Transverse colon (tissue), 4 donors: ENCODE data around the gene USP2. TPM values are rescaled to one million over a fixed set of nuclear protein-coding genes. Genes with fewer than 3 reads are reported as not detected.

Experiments used
- DNase-seq: peaks from one replicate; pipeline ENCODE4 v3.0.0-alpha.2; 2019
- H3K27ac ChIP-seq, 4 donors: fragments of 200-600 bp; sonication (generic); 2 replicates each; pipeline ENCODE4 v1.5.1; 2016 to 2018; ENCODE audit warnings: inconsistent platforms in 4 of 4
- H3K27me3 ChIP-seq: fragments of 200-600 bp; sonication (generic); 2 replicates; pipeline ENCODE4 v1.5.1; 2017; ENCODE audit warnings: inconsistent platforms
- H3K36me3 ChIP-seq, 4 donors: fragments of 200-600 bp; sonication (generic); 2 replicates each; pipeline ENCODE4 v1.5.1; 2017 to 2019; ENCODE audit warnings: inconsistent platforms in 4 of 4
- H3K4me1 ChIP-seq, 4 donors: fragments of 200-600 bp; sonication (generic); 2 replicates each; pipeline ENCODE4 v1.5.1; 2017 to 2020; ENCODE audit warnings: inconsistent platforms in 4 of 4
- H3K4me3 ChIP-seq, 4 donors: fragments of 200-600 bp; sonication (generic); 1 replicate in 1 of 4; 2 replicates in 3 of 4; pipeline versions ENCODE4 v1.5.1 to v1.6.1; 2017 to 2019; ENCODE audit warnings: inconsistent platforms in 4 of 4
- H3K9me3 ChIP-seq, 2 donors: fragments of 200-600 bp; sonication (generic); 2 replicates each; pipeline ENCODE4 v1.5.1; 2017 to 2019; ENCODE audit warnings: inconsistent platforms in 2 of 2
- EP300 ChIP-seq: sonication (generic); formaldehyde crosslinking; IDR thresholded peaks from one replicate; pipeline ENCODE4 v1.6.1; 2017; ENCODE audit warnings: antibody characterized with exemption, low read depth
- POLR2A ChIP-seq: fragments of 450-650 bp; IDR thresholded peaks from one replicate; pipeline ENCODE4 v1.6.1; 2016; ENCODE audit warnings: antibody characterized with exemption, mild to moderate bottlenecking, moderate library complexity
- POLR2AphosphoS5 ChIP-seq, 3 donors: sonication (generic); formaldehyde crosslinking; IDR thresholded peaks; one replicate each; pipeline ENCODE4 v1.6.1; 2016; ENCODE audit warnings: antibody characterized with exemption in 3 of 3
- WGBS, 2 donors: methylation state at CpG; one replicate each; pipeline ENCODE4 v1.1.5; 2018; ENCODE audit warnings: low coverage in 1 of 2; 5-methylcytosine and 5-hydroxymethylcytosine counted together
- in situ Hi-C, 4 donors: fragments of 200-750 bp; cut with MboI; loops; one replicate each; pipeline versions ENCODE4 v1.15.0 to v1.15.1; 2017; ENCODE audit warnings: low sequenced_read_pairs in 3 of 4, low pct_ligation_motif_present in 1 of 4, low pct_unique_long_range_greater_than_20kb in 1 of 4
- intact Hi-C: fragments of 100-400 bp; cut with DNase I; formaldehyde crosslinking; loops from one replicate; pipeline ENCODE4 v1.15.1; 2023; ENCODE audit warnings: low total_unique reads
- total RNA-seq, 4 donors: library from RNA; depleted of rRNA; stranded (reverse); fragments of >200 nt; gene quantifications; one replicate each; pipeline ENCODE4 v1.1.0, GENCODE V29; 2016
- TF ChIP-seq, protein P1 (sequence below), 5 experiments: fragments of 200-600 bp in 3 of 5; fragments of 450-650 bp in 2 of 5; sonication (generic) in 3 of 5; IDR thresholded peaks; 1 replicate in 2 of 5; 2 replicates in 3 of 5; pipeline ENCODE4 v1.5.1; 2016 to 2017; ENCODE audit warnings: antibody characterized with exemption in 5 of 5, inconsistent platforms in 3 of 5, mild to moderate bottlenecking in 2 of 5, moderate library complexity in 1 of 5

USP2 gene
- total RNA-seq, 4 donors from 2014 or later, result 9.8 to 26.6 (median 22.7) TPM

DNA sequence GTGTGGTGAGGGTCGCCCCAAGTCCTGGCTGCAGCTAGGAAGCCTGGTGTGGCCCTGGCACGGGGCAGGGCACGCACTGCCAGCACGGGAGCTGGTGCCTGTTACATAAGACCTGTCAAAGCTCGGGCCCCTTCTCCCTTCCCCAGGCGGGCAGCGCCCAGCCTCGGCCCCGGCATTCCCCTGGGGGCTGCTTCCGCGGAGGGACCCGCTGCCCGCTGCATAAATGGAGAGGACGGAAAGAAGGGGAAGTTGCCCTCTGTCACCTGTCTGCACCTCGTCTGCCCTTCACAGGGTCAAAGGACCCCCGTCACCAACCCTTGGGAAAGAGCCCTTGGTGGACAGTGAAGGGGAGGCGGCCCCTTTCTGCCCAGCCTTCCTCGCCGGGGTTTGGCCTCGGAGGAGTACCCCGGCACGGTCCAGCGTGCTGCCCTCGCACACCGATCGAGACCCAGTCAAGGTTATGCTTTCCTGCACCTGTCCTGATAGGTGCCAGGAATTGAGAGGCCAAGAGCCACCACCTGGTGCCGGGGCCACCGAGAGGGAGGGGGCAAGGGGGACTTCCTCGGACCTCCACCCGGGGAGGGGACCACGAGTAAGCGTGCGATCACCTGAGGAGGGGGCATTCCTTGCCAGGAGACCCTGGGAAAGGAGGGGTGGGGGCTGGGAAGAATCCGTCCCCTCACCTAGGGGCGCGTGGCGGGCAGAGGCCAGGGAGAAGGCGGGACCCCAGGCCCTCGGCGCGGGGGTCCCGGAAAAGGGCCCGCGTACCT, 18.2 kb downstream of the USP2 start:
- Histone ChIP-seq H3K27ac (peak overlapping the region; percentile 80 to 88 (median 86)), H3K9me3 (no peaks in the 10 kb centered on the region), H3K36me3 (no peaks in the 10 kb centered on the region), H3K27me3 (peaks cover 14% of the 10 kb centered on the region), H3K4me3 (peak overlapping the region; percentile 40 to 61 (median 46)), H3K4me1 (peaks cover 35 to 69% (median 60%) of the 10 kb centered on the region in 4 donors)
- TF ChIP-seq POLR2AphosphoS5 (IDR thresholded peaks at IDR 0.05) (no peak), EP300 (no peak)
- TF ChIP-seq, protein P1, sequence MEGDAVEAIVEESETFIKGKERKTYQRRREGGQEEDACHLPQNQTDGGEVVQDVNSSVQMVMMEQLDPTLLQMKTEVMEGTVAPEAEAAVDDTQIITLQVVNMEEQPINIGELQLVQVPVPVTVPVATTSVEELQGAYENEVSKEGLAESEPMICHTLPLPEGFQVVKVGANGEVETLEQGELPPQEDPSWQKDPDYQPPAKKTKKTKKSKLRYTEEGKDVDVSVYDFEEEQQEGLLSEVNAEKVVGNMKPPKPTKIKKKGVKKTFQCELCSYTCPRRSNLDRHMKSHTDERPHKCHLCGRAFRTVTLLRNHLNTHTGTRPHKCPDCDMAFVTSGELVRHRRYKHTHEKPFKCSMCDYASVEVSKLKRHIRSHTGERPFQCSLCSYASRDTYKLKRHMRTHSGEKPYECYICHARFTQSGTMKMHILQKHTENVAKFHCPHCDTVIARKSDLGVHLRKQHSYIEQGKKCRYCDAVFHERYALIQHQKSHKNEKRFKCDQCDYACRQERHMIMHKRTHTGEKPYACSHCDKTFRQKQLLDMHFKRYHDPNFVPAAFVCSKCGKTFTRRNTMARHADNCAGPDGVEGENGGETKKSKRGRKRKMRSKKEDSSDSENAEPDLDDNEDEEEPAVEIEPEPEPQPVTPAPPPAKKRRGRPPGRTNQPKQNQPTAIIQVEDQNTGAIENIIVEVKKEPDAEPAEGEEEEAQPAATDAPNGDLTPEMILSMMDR (IDR thresholded peaks at IDR 0.05), result no peak
- intact Hi-C loops, result no loop called here
- in situ Hi-C loops, result no loop called here
- no peak for DNase-seq
- 30 to 46% methylated on average over 2 to 42 of the region's 44 CpGs for WGBS, 2 donors

DNA sequence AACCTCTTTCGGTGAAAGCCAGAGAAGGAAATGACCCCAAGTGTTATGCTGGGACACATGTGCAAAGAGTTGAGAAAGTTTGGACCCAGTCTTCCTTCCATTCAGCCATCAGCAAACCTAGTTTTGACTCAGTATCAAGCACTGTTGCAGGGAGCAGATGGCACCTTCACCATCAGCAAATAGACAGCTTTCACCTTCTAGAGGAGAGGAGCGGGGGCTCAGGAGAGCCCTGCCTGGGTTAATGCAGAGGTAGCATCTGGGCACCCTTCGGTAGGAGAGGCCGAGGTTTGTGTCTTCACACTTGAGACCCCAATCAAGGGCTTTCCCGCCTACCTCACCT, 18.8 kb downstream of the USP2 start:
- Histone ChIP-seq H3K9me3 (no peaks in the 10 kb centered on the region), H3K4me3 (peak overlapping the region in 3 of 4 donors; percentile 40 to 61 (median 49)), H3K27me3 (peaks cover 14% of the 10 kb centered on the region), H3K36me3 (no peaks in the 10 kb centered on the region), H3K4me1 (peaks cover 29 to 64% (median 54%) of the 10 kb centered on the region in 4 donors), H3K27ac (peak overlapping the region; percentile 80 to 88 (median 86))
- in situ Hi-C loops (no loop called here), intact Hi-C loops (no loop called here)
- TF ChIP-seq POLR2A, result no peak
- no peak for TF ChIP-seq POLR2AphosphoS5 (IDR thresholded peaks at IDR 0.05)
- no peak for TF ChIP-seq EP300
- TF ChIP-seq, protein P1 (IDR thresholded peaks at IDR 0.05), result no peak
- WGBS, 2 donors, result 88 to 100% methylated on average over 2 to 5 of the region's 5 CpGs
- DNase-seq, result no peak

DNA sequence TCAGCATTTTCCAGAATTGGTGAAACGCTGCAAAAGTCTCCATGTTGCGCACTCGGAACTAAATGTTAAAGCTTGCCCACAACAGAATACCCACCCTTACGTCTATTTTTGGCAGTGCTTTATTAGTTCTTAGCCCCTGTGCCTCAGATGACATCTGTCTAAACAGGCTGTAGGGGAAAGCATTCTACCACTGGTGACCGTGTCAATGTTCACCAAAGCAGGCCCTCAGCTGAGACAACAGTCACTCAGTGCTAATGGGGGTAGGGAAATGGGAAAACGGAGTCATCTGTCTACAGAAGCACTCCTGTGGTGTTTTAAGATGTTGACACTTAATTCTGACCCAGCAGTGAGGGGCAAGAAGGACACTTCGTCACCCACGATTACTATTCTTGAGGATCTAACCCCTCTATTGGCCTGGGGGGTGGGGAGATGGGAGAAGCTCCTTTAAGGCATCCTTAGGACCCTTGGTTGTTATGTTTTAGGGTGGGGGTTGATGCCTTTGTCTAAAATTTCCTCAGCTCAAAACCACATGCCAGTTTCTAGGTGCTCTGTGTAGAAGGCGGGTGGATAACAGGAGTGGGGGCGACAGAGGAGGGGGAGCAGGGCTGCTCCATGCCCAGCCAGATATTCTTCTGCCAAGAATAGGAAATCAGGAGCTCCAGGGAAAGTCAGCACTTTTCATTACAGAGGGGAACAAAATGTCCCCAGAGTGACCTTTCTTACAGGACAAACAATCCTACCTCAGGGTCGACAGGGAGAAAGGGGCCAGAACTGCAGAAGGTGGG, 19.4 kb downstream of the USP2 start:
- no peaks in the 10 kb centered on the region for H3K36me3 ChIP-seq
- DNase-seq, result no peak
- 86 to 93% methylated on average over 3 to 11 of the region's 11 CpGs for WGBS, 2 donors
- peak overlapping the region in 2 of 4 donors; percentile 40 to 61 for H3K4me3 ChIP-seq
- no peak for TF ChIP-seq POLR2A
- TF ChIP-seq POLR2AphosphoS5 (IDR thresholded peaks at IDR 0.05), result no peak
- no peak for TF ChIP-seq EP300
- TF ChIP-seq, protein P1 (IDR thresholded peaks at IDR 0.05), result no peak
- H3K9me3 ChIP-seq, result no peaks in the 10 kb centered on the region
- peaks cover 14% of the 10 kb centered on the region for H3K27me3 ChIP-seq
- peak overlapping the region; percentile 33 to 86 (median 82) for H3K27ac ChIP-seq
- in situ Hi-C loops (no loop called here), intact Hi-C loops (no loop called here)
- H3K4me1 ChIP-seq, result peaks cover 24 to 58% (median 49%) of the 10 kb centered on the region in 4 donors

- intact Hi-C loops, result no loop called here
- Histone ChIP-seq H3K4me3 (peak overlapping the region in 1 of 4 donors; percentile 4), H3K27ac (peak overlapping the region; percentile 33 to 86 (median 82)), H3K4me1 (peaks cover 16 to 54% (median 45%) of the 10 kb centered on the region in 4 donors), H3K36me3 (no peaks in the 10 kb centered on the region), H3K9me3 (no peaks in the 10 kb centered on the region), H3K27me3 (peaks cover 14% of the 10 kb centered on the region)
- DNase-seq, result no peak
- WGBS, 2 donors, result 13 to 43% methylated on average over 3 to 8 of the region's 8 CpGs
- in situ Hi-C loops, result no loop called here
- TF ChIP-seq POLR2AphosphoS5 (IDR thresholded peaks at IDR 0.05), result no peak
- TF ChIP-seq POLR2A, result no peak
These were observed 20.3 kb downstream of the USP2 start for GRCh38 chr11:119361056-119361787.
